Measurements from ENCODE around the gene CHID1. TPM values are rescaled to one million over a fixed set of nuclear protein-coding genes. Genes with fewer than 3 reads are reported as not detected.

The CHID1 gene
- total RNA-seq, 1 experiment from 2014 or later, result 85.6 TPM

DNA sequence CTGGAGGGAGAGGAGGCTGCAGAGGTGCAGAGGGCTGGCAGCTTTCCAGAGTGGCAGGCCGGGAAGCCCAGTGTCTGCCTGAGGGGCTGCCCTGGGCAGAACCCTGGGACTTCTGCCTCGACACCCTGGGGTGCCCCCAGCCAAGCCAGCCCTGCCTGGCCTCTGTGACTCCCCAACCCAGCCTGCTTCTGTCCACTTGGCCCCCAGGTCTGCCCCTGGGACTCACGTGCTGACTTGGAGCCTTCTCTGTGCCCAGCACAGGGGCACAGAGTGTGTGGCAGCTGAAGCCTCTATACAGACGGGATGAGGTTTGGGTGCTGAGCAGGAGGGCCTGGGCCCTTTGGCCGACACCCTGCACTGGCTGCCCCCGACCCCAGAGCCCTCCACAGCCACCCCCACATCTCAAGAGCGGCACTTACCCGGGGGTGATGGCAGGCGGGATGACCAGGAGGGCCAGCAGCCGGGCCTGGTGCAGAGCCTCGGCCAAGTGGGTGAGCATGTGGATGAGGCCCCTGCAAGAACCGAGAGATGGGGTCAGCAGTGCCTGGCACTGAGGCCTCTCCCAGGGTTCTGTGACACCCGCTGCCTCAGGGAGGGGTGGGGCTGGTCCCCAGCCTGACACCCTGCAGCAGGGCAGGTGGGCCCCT is 17.5 kb downstream of the CHID1 start:
- H3K4me1 ChIP-seq (replicated peaks; ENCODE audit: insufficient read depth), result no peaks in the 10 kb centered on the region
- H3K4me2 ChIP-seq, result no peak overlapping the region
- CTCF ChIA-PET, result no interaction called here
- no peak for DNase-seq
- POLR2A ChIA-PET (ENCODE audit: unreplicated experiment), result no interaction called here
- TF ChIP-seq, protein P1, sequence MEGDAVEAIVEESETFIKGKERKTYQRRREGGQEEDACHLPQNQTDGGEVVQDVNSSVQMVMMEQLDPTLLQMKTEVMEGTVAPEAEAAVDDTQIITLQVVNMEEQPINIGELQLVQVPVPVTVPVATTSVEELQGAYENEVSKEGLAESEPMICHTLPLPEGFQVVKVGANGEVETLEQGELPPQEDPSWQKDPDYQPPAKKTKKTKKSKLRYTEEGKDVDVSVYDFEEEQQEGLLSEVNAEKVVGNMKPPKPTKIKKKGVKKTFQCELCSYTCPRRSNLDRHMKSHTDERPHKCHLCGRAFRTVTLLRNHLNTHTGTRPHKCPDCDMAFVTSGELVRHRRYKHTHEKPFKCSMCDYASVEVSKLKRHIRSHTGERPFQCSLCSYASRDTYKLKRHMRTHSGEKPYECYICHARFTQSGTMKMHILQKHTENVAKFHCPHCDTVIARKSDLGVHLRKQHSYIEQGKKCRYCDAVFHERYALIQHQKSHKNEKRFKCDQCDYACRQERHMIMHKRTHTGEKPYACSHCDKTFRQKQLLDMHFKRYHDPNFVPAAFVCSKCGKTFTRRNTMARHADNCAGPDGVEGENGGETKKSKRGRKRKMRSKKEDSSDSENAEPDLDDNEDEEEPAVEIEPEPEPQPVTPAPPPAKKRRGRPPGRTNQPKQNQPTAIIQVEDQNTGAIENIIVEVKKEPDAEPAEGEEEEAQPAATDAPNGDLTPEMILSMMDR (conservative IDR thresholded peaks at IDR 0.05), result no peak
- TF ChIP-seq EZH2 (IDR thresholded peaks at IDR 0.05; ENCODE audit: low read depth), result no peak
- H3K4me3 ChIP-seq, result no peak overlapping the region
- no peak overlapping the region for H2AFZ ChIP-seq
- intact Hi-C loops (cut with micrococcal nuclease; ENCODE audit: unreplicated experiment), result no loop called here
- no peaks in the 10 kb centered on the region for H3K79me2 ChIP-seq (ENCODE audit: low read depth)
- H3K27ac ChIP-seq, result no peak overlapping the region
- BruUV-seq (replicated peaks), result no TSS peak
- H3K9me3 ChIP-seq (ENCODE audit: insufficient read depth, low read depth), result no peaks in the 10 kb centered on the region
- H3K9me2 ChIP-seq (ENCODE audit: insufficient read depth), result no peaks in the 10 kb centered on the region
- H3K36me3 ChIP-seq (ENCODE audit: low read depth), result no peaks in the 10 kb centered on the region
- no peaks in the 10 kb centered on the region for H4K20me1 ChIP-seq (ENCODE audit: insufficient read depth)
- no peaks in the 10 kb centered on the region for H3F3A ChIP-seq (ENCODE audit: insufficient read depth, low read depth)
- no peaks in the 10 kb centered on the region for H3K27me3 ChIP-seq (ENCODE audit: insufficient read depth, low read depth)

DNA sequence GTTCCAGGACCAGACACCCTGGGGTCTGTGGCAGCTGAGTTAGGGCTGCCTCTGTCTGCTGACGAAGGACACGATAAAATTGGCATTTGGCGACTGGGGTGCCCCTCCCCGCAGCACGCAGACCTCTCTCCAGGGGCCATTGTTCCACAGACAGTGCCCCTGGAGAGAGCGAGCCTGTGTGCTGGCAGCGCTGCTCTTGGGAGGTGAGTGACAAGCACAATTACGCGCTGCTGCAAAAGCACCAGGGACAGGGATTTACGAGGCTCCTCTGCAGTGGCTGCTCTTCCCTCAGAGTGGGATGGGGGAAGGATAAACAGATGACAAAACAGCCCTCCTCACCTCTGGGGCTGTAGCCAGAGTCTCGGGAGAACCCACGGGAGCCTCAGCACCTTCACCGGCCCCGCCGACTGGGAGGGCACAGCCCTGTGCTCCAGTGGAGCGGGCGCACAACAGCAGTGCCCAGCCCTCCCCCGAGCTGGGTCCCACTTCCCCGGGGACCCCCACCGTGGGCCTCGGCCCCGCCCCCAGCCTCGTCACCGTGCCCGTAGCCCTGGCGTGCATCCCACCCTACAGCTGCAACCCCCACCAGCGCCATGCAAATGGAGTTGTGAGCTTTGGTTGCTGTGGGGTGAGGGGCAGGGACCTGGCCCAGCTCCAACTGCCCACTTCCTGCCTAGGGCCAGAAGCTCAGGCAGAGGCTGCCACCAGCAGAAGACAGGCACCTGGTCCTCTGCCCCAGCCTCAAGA is 19.6 kb downstream of the CHID1 start:
- no peak overlapping the region for H2AFZ ChIP-seq
- no peaks in the 10 kb centered on the region for H3K27me3 ChIP-seq (ENCODE audit: insufficient read depth, low read depth)
- H3K27ac ChIP-seq, result no peak overlapping the region
- no peak overlapping the region for H3K4me2 ChIP-seq
- no peaks in the 10 kb centered on the region for H3F3A ChIP-seq (ENCODE audit: insufficient read depth, low read depth)
- TF ChIP-seq EZH2 (IDR thresholded peaks at IDR 0.05; ENCODE audit: low read depth), result no peak
- TF ChIP-seq, protein P1 (conservative IDR thresholded peaks at IDR 0.05), result no peak
- no peaks in the 10 kb centered on the region for H3K79me2 ChIP-seq (ENCODE audit: low read depth)
- H3K9me2 ChIP-seq (ENCODE audit: insufficient read depth), result no peaks in the 10 kb centered on the region
- no peaks in the 10 kb centered on the region for H4K20me1 ChIP-seq (ENCODE audit: insufficient read depth)
- no peak overlapping the region for H3K4me3 ChIP-seq
- no peaks in the 10 kb centered on the region for H3K9me3 ChIP-seq (ENCODE audit: insufficient read depth, low read depth)
- H3K36me3 ChIP-seq (ENCODE audit: low read depth), result no peaks in the 10 kb centered on the region
- BruUV-seq (replicated peaks), result no TSS peak
- ChIA-PET CTCF (interaction anchor here (0.9 kb wide), 1 partner anchor 161 kb away, joined by 5 read pairs; no protein-coding TSS in a partner anchor), POLR2A (ENCODE audit: unreplicated experiment) (no interaction called here)
- intact Hi-C loops (cut with micrococcal nuclease; ENCODE audit: unreplicated experiment), result no loop called here
- DNase-seq, result no peak
- H3K4me1 ChIP-seq (replicated peaks; ENCODE audit: insufficient read depth), result no peaks in the 10 kb centered on the region

DNA sequence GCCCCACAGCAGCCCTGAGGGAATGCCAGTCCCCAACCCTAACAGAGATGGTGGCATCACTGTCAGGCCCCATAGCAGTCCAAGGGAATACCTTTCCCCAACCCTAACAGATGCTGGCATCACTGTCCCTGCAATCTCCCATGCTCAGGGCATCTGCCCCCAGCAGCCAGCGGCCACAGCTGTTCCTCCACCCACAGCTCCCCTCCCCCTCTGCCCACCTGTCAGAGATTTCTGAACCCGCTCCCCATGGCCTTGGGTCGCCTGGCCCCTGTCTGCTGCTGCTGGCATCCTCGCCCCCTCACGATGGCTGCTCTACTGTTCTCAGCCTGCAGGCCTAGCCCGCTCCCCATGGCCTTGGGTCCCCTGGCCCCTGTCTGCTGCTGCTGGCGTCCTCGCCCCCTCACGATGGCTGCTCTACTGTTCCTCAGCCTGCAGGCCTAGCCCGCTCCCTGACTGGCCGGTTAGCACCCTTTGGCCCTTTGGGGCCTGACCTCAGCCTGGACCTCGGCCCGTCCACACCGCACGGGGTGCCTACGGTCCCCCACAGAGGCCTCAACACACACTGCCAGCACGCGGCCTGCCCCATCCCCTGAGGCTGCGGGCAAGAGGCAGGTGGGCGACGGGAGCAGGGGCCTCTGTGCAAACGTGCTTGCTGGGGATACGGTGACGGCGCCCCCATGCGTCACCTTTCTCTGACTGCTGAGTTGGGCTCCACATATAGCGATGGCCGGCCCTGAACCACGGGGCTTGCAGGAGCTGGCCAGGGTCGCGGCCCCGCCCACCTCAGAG is 20.7 kb downstream of the CHID1 start:
- no peaks in the 10 kb centered on the region for H3K9me2 ChIP-seq (ENCODE audit: insufficient read depth)
- H3K4me1 ChIP-seq (replicated peaks; ENCODE audit: insufficient read depth), result no peaks in the 10 kb centered on the region
- no peak overlapping the region for H3K4me3 ChIP-seq
- no peaks in the 10 kb centered on the region for H4K20me1 ChIP-seq (ENCODE audit: insufficient read depth)
- H3K4me2 ChIP-seq, result no peak overlapping the region
- H3F3A ChIP-seq (ENCODE audit: insufficient read depth, low read depth), result no peaks in the 10 kb centered on the region
- ChIA-PET POLR2A (ENCODE audit: unreplicated experiment) (no interaction called here), CTCF (no interaction called here)
- BruUV-seq (replicated peaks), result no TSS peak
- H3K36me3 ChIP-seq (ENCODE audit: low read depth), result no peaks in the 10 kb centered on the region
- no peak for DNase-seq
- no peaks in the 10 kb centered on the region for H3K27me3 ChIP-seq (ENCODE audit: insufficient read depth, low read depth)
- TF ChIP-seq, protein P1 (conservative IDR thresholded peaks at IDR 0.05), result no peak
- no peak for TF ChIP-seq EZH2 (IDR thresholded peaks at IDR 0.05; ENCODE audit: low read depth)
- H2AFZ ChIP-seq, result no peak overlapping the region
- no peaks in the 10 kb centered on the region for H3K9me3 ChIP-seq (ENCODE audit: insufficient read depth, low read depth)
- no peaks in the 10 kb centered on the region for H3K79me2 ChIP-seq (ENCODE audit: low read depth)
- intact Hi-C loops (cut with micrococcal nuclease; ENCODE audit: unreplicated experiment), result no loop called here
- no peak overlapping the region for H3K27ac ChIP-seq

Data from PC-9 (cell line).